Measurements from ENCODE around the gene NR6A1.

NR6A1 gene

DNA sequence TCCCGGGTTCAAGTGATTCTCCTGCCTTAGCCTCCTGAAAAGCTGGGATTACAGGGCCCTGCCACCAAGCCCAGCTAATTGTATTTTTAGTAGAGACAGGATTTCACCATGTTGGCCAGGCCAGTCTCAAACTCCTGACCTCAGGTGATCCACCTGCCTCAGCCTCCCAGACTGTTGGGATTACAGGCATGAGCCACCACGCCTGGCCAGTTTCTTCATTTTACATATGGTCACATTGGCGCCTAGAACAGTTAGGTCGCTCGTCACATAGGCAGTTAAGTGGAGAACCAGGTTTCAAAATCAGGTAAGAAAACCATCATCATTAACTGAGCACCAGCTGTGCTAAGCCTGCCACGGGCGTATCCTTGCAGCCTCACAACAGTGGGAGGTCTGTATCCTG lies 41.9 kb upstream of the NR6A1 start:
- H3K4me3 ChIP-seq (ENCODE audit: low read depth, low read length): no peak overlapping the region
- no peaks in the 10 kb centered on the region for H3K27me3 ChIP-seq
- H3K36me3 ChIP-seq: no peaks in the 10 kb centered on the region
- DNase-seq: no peak
- no peaks in the 10 kb centered on the region for H3K9me3 ChIP-seq
- H3K4me1 ChIP-seq: no peaks in the 10 kb centered on the region; the same call in 1 of the 2 replicates
- no peak for TF ChIP-seq CTCF (IDR thresholded peaks at IDR 0.05; ENCODE audit: low read depth, low read length)

- Histone ChIP-seq H3K27me3 (no peaks in the 10 kb centered on the region), H3K4me1 (no peaks in the 10 kb centered on the region; the same call in 1 of the 2 replicates), H3K4me3 (ENCODE audit: low read depth, low read length) (no peak overlapping the region), H3K9me3 (no peaks in the 10 kb centered on the region), H3K36me3 (no peaks in the 10 kb centered on the region)
- peak; percentile 32 for DNase-seq
- TF ChIP-seq CTCF (IDR thresholded peaks at IDR 0.05; ENCODE audit: low read depth, low read length): no peak
Observed at GRCh38 chr9:124812441-124812876, 41.3 kb upstream of the NR6A1 start.

DNA sequence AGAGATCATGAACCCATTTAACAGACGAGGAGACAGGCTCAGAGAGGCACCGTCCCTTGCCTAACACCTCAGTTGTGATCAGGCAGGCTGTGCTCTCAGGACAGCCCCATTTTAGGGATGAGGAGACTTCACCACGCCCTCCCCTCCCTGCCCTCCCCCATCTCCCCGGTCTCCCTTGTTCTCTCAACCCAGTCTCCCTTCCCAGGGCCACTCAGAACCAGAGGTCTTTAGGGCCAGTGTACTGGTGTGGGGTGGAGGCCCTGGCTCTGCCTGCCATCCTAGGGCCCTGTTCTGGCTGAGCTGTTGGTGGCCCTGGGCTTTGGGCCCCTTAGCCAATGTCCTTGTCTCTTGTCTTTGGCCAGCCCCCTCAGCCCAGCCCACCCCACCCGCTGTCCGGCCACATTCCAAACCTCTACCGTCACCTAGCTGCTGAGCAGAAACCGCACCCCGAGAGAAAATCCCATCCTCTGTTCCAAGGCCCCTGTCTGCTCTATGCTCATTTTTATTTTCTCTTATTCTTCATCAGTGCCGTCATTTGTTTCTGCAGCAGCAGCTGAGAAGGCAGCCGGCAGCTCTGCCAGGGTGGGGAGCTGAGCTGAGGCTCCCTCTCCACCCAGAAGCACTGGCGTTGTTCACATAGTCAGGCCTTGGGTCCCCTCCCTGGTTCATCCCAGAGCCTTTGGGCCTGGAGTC lies 39.7 kb upstream of the NR6A1 start:
- no peak for TF ChIP-seq CTCF (IDR thresholded peaks at IDR 0.05; ENCODE audit: low read depth, low read length)
- H3K9me3 ChIP-seq: no peaks in the 10 kb centered on the region
- DNase-seq: no peak
- no peak overlapping the region for H3K4me3 ChIP-seq (ENCODE audit: low read depth, low read length)
- no peaks in the 10 kb centered on the region for H3K36me3 ChIP-seq
- no peaks in the 10 kb centered on the region; the same call in 1 of the 2 replicates for H3K4me1 ChIP-seq
- H3K27me3 ChIP-seq: no peaks in the 10 kb centered on the region

- no peak for DNase-seq
- H3K9me3 ChIP-seq: no peaks in the 10 kb centered on the region
- no peaks in the 10 kb centered on the region for H3K36me3 ChIP-seq
- no peak overlapping the region for H3K4me3 ChIP-seq (ENCODE audit: low read depth, low read length)
- no peaks in the 10 kb centered on the region for H3K27me3 ChIP-seq
- TF ChIP-seq CTCF (IDR thresholded peaks at IDR 0.05; ENCODE audit: low read depth, low read length): no peak
- H3K4me1 ChIP-seq: no peaks in the 10 kb centered on the region; the same call in 1 of the 2 replicates
Observed at GRCh38 chr9:124809741-124810500, 38.8 kb upstream of the NR6A1 start.

GRCh38 chr9:124809211-124809610 lies 38.1 kb upstream of the NR6A1 start:
- Histone ChIP-seq H3K4me3 (ENCODE audit: low read depth, low read length) (no peak overlapping the region), H3K4me1 (no peaks in the 10 kb centered on the region; the same call in 1 of the 2 replicates), H3K9me3 (no peaks in the 10 kb centered on the region), H3K27me3 (no peaks in the 10 kb centered on the region), H3K36me3 (no peaks in the 10 kb centered on the region)
- no peak for TF ChIP-seq CTCF (IDR thresholded peaks at IDR 0.05; ENCODE audit: low read depth, low read length)
- peak; percentile 29 for DNase-seq
